ENCODE measurements around the gene THOC7. TPM values are rescaled to one million over a fixed set of nuclear protein-coding genes. Genes with fewer than 3 reads are reported as not detected.

THOC7 gene
- 10 to 100 TPM; 15.6 to 89.2 TPM for total RNA-seq

DNA sequence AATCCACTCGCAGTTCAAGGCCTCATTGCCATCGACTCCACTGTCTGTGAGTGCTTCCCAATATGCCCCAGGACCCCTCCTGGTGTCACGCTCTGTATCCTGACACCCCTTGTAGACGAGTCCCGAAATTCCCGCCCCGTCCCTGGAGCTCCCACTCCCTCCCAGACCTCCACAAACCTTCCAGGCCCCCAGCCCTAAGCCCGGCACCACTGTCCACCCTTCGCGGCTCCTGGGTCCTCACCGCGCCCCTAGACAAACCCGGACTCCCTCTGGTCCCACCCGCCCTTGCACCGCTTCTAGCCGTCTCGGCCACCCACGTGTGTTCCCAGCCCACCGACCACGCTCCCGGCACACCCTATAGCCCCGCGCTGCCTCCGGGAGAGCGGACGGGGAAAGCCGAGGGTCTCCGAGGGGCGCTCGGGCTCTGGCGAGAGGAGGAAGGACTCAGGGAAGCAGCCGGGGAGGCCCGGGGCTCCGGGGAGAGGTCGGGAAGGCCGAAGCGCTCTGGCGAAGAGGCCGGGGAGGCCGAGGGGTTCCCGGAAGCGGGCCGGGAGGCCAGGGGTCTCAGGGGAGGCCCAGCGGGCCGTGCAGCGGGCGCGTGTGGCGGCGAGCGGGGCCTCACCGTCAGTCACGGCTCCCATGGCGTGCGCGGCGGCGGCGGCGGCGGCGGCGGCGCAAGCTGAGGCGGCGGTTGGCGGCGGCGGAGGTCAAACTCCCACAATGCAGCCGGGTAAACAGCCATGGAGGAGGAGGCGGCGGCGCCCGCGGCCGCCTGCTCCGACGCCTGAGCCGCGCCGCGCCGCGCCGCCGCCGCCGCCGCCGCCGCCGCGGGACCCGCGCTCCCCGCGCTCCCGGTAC is at the start of gene THOC7, which contains the start of gene ATXN7:
TSS of gene THOC7 (minus strand) at position 656 of the 858 bp plus-strand sequence. CDS start at position 641, 15 bp downstream.
TSS of gene ATXN7 (plus strand) at position 718 of the 858 bp plus-strand sequence. CDS start 48,732 bp downstream, outside the sequence.
- peak; percentile 75 to 89 for ATAC-seq
- DNase-seq (ENCODE audit: low spot score in 2 of 2), result peak; percentile 65 to 67
- Mint-ChIP-seq H3K9me3 (no peaks in the 10 kb centered on the region), H3K27ac (peak within 1 kb of the TSS; percentile 95 to 97), H3K36me3 (peaks cover 19 to 42% of the 10 kb centered on the region in 2 donors)

DNA sequence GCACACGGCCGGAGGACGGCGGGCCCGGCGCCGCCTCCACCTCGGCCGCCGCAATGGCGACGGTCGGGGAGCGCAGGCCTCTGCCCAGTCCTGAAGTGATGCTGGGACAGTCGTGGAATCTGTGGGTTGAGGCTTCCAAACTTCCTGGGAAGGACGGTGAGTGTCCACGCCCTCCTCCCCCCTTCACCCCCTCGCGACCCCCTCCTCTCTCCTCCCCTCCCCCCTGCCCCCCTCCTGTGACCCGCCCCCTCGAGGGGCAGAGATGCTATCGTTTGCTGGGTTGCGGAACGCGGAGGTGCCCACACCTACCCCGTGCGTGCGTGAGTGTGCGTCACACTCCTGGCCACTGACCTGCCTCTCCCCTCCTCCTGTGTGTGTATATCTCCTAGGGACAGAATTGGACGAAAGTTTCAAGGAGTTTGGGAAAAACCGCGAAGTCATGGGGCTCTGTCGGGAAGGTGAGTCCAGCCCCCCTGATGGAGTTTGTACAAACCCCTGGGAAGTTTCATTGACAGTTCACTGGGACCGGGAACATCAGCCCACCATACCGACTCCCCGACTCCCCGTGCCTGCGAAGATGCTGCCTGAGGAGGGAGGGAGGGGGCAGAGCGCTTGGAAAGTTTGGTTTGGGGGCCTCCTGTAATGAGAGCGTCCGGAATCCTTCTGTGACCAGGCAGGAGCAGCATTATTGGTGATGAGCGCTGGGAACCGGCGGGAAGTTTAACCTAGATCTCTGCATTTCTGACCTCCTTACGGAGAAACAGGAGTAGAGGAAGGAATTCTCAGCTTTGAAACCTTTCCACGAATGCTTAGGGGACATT is 49.4 kb upstream of the THOC7 start:
- H3K36me3 Mint-ChIP-seq, result peaks cover 5 to 23% of the 10 kb centered on the region in 2 donors
- peak; percentile 15 to 53 for ATAC-seq

DNA sequence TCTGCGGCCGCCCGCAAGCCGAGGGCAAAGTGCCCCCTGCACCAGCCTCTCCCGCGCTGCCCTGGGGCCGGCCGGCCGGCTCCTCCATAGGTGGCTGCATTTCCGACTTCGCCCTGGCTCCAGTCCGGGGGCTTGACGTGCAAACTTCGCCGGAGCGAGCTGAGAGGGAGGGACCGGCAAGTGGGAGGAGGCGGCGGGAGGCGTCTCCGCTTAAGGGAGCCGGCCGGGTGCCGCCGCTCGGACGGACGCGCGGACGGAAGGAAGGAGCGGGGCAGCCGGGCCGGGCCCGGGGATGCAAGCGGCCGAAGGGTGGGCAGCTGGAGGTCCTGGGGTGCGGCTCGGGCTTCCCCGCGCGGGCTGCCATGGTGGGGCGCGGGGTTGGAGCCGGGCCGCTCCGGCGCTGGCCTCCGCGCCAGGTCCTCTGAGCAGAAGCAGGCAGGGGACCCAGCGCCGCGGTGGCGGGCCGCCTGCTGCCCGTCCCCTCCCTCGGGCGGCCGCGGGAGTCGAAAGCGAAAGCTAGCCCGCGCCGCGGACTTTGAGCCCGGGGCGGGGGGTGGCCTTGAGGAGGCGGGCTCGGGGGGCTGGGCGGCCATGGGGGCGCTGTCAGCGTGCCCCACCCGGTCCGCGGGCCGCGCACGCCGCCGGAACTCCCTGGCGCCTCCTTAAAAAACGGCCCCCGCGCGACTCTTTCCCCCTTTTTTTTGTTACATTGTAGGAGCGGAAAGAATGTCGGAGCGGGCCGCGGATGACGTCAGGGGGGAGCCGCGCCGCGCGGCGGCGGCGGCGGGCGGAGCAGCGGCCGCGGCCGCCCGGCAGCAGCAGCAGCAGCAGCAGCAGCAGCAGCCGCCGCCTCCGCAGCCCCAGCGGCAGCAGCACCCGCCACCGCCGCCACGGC is 48.5 kb upstream of the THOC7 start, which contains the start of gene SCAANT1:
TSS of gene SCAANT1 (minus strand) at position 511 of the 895 bp plus-strand sequence.
- peak; percentile 63 to 75 for ATAC-seq
- Mint-ChIP-seq H3K27ac (peak within 1 kb of the TSS; percentile 92 to 96), H3K9me3 (no peaks in the 10 kb centered on the region), H3K36me3 (peaks cover 5 to 15% of the 10 kb centered on the region in 2 donors)
- DNase-seq (ENCODE audit: low spot score in 2 of 2), result peak; percentile 70 to 79

More for the DNA sequence above, 49.4 kb upstream of the THOC7 start:
- Mint-ChIP-seq H3K27ac (peak overlapping the region; percentile 84 to 86), H3K9me3 (no peaks in the 10 kb centered on the region)
- DNase-seq (ENCODE audit: low spot score in 2 of 2), result peak; percentile 24 to 55

DNA sequence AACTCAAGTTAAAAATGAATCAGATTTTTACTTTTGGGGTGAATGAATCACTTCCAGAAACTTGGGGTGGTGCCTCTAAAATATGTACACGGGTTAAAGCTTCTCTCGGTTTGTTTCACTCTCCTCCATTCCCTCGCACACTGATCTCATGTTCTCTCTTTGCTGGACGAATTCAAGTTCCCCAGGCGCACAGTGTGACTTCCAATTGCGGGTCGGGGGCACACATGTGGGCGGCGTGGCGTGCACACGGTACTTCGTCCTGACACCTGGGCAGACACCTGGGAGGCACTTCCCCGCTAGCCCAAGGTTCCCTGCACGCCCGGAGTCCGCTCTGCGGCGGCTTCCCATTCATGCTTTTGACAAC is 47.9 kb upstream of the THOC7 start:
- H3K36me3 Mint-ChIP-seq, result peaks cover 2 to 11% of the 10 kb centered on the region in 2 donors
- ATAC-seq (peak; percentile 71 to 74), DNase-seq (ENCODE audit: low spot score in 2 of 2) (peak in 1 of 2 donors; percentile 50)
- H3K9me3 Mint-ChIP-seq, result no peaks in the 10 kb centered on the region
- H3K27ac Mint-ChIP-seq, result peak overlapping the region; percentile 92 to 96

DNA sequence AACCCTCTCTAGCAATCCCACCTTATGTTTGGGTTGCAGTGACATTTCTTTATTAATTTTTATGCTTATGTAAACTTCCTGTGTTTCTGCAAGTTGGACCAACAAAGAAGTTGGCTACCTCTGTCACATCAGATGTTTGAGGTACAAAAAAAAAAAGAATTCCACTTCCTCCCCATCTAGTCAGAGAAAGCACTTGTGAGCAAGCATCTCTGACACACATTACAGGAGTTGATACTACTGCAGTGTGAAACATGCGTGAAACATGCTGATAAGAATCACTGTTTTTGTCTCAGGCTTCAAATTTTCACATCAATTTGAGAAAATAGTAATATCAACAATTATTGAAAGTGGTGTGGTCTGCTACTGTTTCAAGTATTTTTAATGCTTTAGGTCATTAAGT is 47.3 kb upstream of the THOC7 start:
- DNase-seq (ENCODE audit: low spot score in 2 of 2) (no peak), ATAC-seq (peak; percentile 45 to 50)
- H3K36me3 Mint-ChIP-seq, result peaks cover 0 to 6% of the 10 kb centered on the region in 2 donors
- peak overlapping the region; percentile 92 to 96 for H3K27ac Mint-ChIP-seq
- H3K9me3 Mint-ChIP-seq, result no peaks in the 10 kb centered on the region

DNA sequence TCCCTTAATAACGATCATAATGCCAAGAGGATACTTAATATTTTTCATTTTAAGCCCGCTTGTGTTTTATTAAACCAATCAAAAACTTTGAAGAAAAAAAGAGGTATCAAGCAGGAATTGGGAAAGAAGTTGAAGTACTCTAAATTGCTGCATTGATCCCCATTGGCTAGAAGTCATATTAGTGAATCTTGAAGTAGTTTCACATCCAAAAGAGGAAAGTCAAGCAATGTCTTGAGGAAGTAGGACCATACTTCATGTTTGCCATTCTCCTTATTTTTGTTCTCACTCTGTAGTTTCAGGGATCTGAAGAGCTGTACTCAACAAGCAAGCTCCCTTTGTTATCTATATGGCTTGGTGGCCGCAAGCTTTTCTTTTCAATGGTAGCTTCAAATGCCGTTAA is 46.4 kb upstream of the THOC7 start:
- ATAC-seq (no peak), DNase-seq (ENCODE audit: low spot score in 2 of 2) (no peak)
- Mint-ChIP-seq H3K9me3 (no peaks in the 10 kb centered on the region), H3K27ac (no peak overlapping the region), H3K36me3 (peaks cover 0 to 6% of the 10 kb centered on the region in 2 donors)

DNA sequence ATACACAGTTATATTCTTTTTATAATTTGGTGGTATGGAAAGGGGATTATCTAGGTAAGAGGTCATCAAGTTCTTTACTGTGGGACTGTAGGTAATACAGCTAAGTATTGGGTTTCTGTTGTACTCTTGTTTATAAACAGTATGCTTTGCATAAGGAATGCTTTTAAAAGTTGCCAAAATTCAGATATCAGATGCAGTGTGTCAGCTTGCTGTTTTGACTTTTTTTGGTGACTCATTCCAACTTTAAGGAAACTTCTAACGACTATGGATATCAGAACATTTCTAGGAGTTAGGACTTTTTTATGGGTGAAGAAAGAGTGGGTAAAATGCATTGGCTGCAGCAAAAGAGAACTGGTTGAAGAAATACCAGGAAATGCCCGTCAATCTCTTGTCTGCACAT is 45.8 kb upstream of the THOC7 start:
- H3K36me3 Mint-ChIP-seq, result peaks cover 0 to 3% of the 10 kb centered on the region in 2 donors
- no peak for ATAC-seq
- no peaks in the 10 kb centered on the region for H3K9me3 Mint-ChIP-seq
- H3K27ac Mint-ChIP-seq, result no peak overlapping the region
- DNase-seq (ENCODE audit: low spot score in 2 of 2), result no peak

DNA sequence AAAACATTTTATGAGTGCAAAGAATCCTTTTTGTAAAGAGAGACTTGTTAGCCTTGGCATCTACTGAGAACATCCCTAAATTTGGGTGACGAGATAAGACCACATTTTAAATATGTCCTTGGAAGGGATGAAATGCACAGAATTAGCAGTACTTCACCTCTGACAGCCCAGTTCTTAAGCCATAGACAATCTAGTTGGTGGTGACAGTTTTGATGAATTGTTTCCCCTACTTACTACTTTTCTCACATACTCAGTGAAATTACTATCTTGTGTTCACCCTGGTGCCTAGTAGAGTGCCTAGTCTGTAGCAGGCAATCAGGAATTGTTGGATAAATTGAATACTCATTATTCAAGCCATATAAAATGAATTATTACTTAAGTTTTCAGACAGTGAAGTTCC is 45.2 kb upstream of the THOC7 start:
- Mint-ChIP-seq H3K36me3 (peaks cover 0 to 5% of the 10 kb centered on the region in 2 donors), H3K9me3 (no peaks in the 10 kb centered on the region), H3K27ac (no peak overlapping the region)
- DNase-seq (ENCODE audit: low spot score in 2 of 2) (no peak), ATAC-seq (no peak)

DNA sequence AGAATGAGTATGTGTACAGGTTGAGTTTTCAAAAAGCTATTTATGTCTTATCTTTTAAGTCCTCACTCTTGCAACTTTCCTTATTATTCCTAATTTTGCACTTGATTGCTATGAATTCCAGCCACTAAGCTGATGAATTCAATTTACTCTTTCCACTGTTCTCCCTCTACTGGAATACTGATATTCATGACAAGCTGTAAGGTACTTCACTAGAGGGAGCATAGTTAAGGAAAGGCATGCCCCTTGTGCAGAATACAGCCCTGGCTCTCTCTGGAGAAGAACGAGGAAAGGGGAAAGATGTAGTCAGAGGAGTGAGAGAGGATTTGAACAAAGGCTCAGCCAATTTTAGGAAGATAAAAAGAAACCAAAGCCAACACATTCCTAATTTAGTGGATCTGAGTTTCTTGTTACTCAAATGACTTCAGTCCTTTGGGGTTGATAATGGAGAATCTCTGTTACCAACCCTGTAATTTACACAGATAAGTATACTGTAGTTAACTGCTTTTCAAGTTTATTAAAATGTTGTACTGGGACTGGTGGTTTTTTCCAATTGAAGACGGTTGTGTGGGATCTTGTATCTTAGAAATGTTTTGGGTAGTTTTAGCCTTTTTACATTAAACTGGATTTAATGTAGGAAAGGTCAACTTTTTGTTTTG is 44.6 kb upstream of the THOC7 start:
- no peak for DNase-seq (ENCODE audit: low spot score in 2 of 2)

DNA sequence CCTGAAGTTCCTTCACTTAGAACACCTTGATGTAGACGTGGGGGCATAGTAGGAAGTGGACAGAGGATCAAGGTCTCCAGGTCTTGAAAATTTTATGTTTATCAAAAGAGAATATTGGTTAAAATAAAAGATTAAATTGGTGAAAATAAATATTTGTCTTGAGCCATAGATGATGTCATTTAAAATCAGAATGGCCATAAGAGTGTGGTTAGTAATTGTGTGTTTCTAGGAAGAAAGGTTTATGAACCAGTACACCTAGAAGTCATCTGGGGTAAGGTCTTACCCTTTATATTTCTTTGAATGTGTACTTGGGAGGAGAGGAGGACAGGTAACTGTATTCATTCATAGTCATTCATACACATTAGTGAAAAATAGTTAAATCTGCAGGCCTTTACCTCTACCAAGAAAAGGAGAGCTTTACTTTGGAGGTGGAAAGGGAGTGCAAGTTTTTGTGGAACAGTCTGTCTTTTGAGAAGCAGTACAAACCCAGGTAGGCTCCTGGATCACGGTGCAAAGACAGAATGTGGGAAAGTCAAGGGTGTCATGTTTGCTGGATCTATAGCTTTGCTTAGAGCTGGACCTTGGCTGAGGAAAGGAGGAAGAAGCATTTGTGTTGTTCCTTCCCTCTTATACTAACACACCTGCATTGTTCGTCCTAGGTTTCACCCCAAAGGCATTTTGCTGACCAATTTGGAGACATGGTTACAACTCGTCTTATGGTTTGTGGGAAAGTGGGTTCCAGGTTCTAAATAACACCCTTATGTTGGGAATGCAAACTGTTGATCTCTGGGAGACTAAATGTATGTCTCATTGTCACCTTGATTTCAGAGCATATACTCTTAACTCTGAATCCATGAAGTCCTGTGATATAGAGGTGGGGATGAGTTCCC is 42.4 kb upstream of the THOC7 start:
- no peak overlapping the region for H3K27ac Mint-ChIP-seq
- H3K9me3 Mint-ChIP-seq, result no peaks in the 10 kb centered on the region
- ATAC-seq, result no peak

More for the DNA sequence above, 44.6 kb upstream of the THOC7 start:
- H3K36me3 Mint-ChIP-seq, result peaks cover 0 to 6% of the 10 kb centered on the region in 2 donors
- ATAC-seq, result no peak
- H3K27ac Mint-ChIP-seq, result no peak overlapping the region
- H3K9me3 Mint-ChIP-seq, result no peaks in the 10 kb centered on the region

DNA sequence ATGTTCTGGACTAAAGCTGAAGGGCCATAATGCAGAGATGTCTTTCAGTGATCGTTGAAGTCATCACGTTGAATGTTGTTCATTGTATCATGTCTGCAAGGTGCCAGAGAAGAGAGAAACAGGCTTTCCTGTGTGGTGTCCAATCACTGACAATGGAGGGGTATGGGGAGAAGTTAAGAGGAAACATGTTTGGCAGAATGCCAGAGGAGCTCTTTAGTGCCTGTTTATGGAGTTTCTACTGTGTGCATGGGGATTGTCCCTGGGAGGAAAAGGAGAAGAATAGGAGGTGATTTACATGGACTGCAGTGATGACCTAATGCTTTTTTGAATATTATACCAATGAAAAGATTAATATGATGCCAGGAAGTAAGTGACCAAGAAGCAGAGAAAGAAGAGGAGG is 36.9 kb upstream of the THOC7 start:
- Mint-ChIP-seq H3K27ac (peak overlapping the region; percentile 0 to 46), H3K36me3 (peaks cover 11 to 37% of the 10 kb centered on the region in 2 donors)
- no peak for ATAC-seq

More for the DNA sequence above, 42.4 kb upstream of the THOC7 start:
- DNase-seq (ENCODE audit: low spot score in 2 of 2), result no peak
- peaks cover 0 to 14% of the 10 kb centered on the region in 2 donors for H3K36me3 Mint-ChIP-seq

DNA sequence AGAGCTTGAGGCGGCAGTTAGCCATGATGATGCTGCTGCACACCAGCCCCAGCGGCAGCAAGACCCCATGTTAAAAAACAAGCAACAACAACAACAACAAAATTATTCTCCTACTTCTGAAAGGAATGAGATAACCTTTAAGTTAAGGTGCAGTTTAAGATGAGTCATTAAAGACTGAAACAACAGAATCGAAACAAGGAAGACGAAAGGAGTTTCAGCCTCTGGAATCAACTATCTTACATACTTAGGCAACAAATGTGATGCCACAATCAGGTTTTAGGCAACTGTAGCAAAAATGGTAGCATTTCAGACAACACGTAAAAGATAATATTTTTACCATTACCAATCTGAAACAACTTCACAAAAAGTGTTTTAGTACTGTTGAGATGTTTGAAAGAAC is 36.4 kb upstream of the THOC7 start:
- Mint-ChIP-seq H3K27ac (peak overlapping the region; percentile 0 to 86), H3K9me3 (peaks cover 0 to 5% of the 10 kb centered on the region in 2 donors), H3K36me3 (peaks cover 11 to 37% of the 10 kb centered on the region in 2 donors)
- DNase-seq (ENCODE audit: low spot score in 2 of 2), result no peak
- ATAC-seq, result peak; percentile 53 to 71

More for the DNA sequence above, 36.9 kb upstream of the THOC7 start:
- no peak for DNase-seq (ENCODE audit: low spot score in 2 of 2)
- H3K9me3 Mint-ChIP-seq, result peaks cover 0 to 5% of the 10 kb centered on the region in 2 donors

DNA sequence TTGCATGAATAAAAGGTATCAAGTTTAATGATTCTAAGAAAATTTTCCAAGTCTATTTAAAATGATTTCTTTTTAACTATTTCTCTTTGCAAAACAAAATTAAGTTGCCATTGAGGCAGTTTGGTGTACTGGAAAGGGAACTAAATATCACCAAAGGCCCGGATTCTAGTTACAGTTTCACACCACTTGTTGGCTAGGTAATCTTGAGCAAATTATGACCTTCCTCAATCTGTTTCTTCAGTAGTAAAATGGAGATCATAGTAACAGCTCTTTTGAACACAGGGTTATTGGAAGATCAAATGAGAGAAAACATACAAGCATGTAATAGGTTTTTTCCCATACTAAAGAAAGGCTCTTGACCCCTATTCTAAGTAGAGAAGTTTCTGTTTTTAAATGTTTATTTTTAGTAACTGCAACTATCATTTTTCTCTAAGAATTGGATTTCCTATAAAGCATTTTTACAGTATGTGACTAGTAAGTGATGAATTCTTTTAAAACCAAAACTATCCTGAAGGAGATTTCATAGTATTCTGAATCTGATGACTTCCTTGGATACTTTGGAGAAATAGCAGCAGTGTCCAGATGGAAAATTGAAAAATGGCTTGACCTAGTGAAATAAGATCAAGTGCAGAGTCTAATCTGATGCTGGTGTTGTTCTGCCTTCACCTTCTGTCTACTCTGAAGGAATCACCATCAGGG is 32.9 kb upstream of the THOC7 start:
- peaks cover 0 to 5% of the 10 kb centered on the region in 2 donors for H3K9me3 Mint-ChIP-seq
- no peak for ATAC-seq
- H3K27ac Mint-ChIP-seq, result no peak overlapping the region
- peaks cover 11 to 50% of the 10 kb centered on the region in 2 donors for H3K36me3 Mint-ChIP-seq
- no peak for DNase-seq (ENCODE audit: low spot score in 2 of 2)
